ENCODE data around the gene UBL3. TPM values are rescaled to one million over a fixed set of nuclear protein-coding genes. Genes with fewer than 3 reads are reported as not detected.
A peak's percentile ranks its signal among the peaks of the same experiment; 100 is the strongest.

The UBL3 gene
- total RNA-seq, 1 experiment from 2014 or later, result 13.8 TPM

- CTCF ChIA-PET, result no interaction called here
- intact Hi-C loops (cut with micrococcal nuclease; ENCODE audit: unreplicated experiment), result no loop called here
- no peak for TF ChIP-seq CTCF (IDR thresholded peaks at IDR 0.05; ENCODE audit: unreplicated experiment)
- H3K9me3 Mint-ChIP-seq (ENCODE audit: low read depth, unreplicated experiment), result no peaks in the 10 kb centered on the region
- no peak overlapping the region for H3K4me3 Mint-ChIP-seq (ENCODE audit: low read depth, unreplicated experiment)
- no peaks in the 10 kb centered on the region for H3K36me3 Mint-ChIP-seq (ENCODE audit: insufficient read depth, unreplicated experiment)
- DNase-seq, result no peak
- no peaks in the 10 kb centered on the region for H3K27me3 Mint-ChIP-seq (ENCODE audit: unreplicated experiment)
- peaks cover 6% of the 10 kb centered on the region for H3K4me1 Mint-ChIP-seq (ENCODE audit: low read depth, unreplicated experiment)
- no TSS peak for BruUV-seq (replicated peaks)
- H3K27ac Mint-ChIP-seq (ENCODE audit: unreplicated experiment), result no peak overlapping the region
Observed at GRCh38 chr13:29816715-29817114, 33.7 kb downstream of the UBL3 start.

GRCh38 chr13:29815336-29815735, 35.1 kb downstream of the UBL3 start:
- CTCF ChIA-PET, result no interaction called here
- TF ChIP-seq CTCF (IDR thresholded peaks at IDR 0.05; ENCODE audit: unreplicated experiment), result no peak
- H3K27me3 Mint-ChIP-seq (ENCODE audit: unreplicated experiment), result no peaks in the 10 kb centered on the region
- H3K4me3 Mint-ChIP-seq (ENCODE audit: low read depth, unreplicated experiment), result no peak overlapping the region
- DNase-seq, result no peak
- intact Hi-C loops (cut with micrococcal nuclease; ENCODE audit: unreplicated experiment), result no loop called here
- no peaks in the 10 kb centered on the region for H3K9me3 Mint-ChIP-seq (ENCODE audit: low read depth, unreplicated experiment)
- H3K27ac Mint-ChIP-seq (ENCODE audit: unreplicated experiment), result no peak overlapping the region
- BruUV-seq (replicated peaks), result no TSS peak
- H3K36me3 Mint-ChIP-seq (ENCODE audit: insufficient read depth, unreplicated experiment), result no peaks in the 10 kb centered on the region
- peaks cover 18% of the 10 kb centered on the region for H3K4me1 Mint-ChIP-seq (ENCODE audit: low read depth, unreplicated experiment)

- H3K4me1 Mint-ChIP-seq (ENCODE audit: low read depth, unreplicated experiment), result peaks cover 42% of the 10 kb centered on the region
- CTCF ChIA-PET, result no interaction called here
- H3K9me3 Mint-ChIP-seq (ENCODE audit: low read depth, unreplicated experiment), result no peaks in the 10 kb centered on the region
Observed at GRCh38 chr13:29810898-29811297, 39.5 kb downstream of the UBL3 start.

GRCh38 chr13:29810145-29810742, 40.2 kb downstream of the UBL3 start:
- no peak for TF ChIP-seq CTCF (IDR thresholded peaks at IDR 0.05; ENCODE audit: unreplicated experiment)
- no TSS peak for BruUV-seq (replicated peaks)
- CTCF ChIA-PET, result no interaction called here
- H3K36me3 Mint-ChIP-seq (ENCODE audit: insufficient read depth, unreplicated experiment), result no peaks in the 10 kb centered on the region
- no peaks in the 10 kb centered on the region for H3K9me3 Mint-ChIP-seq (ENCODE audit: low read depth, unreplicated experiment)
- H3K27ac Mint-ChIP-seq (ENCODE audit: unreplicated experiment), result no peak overlapping the region
- DNase-seq, result no peak
- peak overlapping the region; percentile 8 for H3K4me3 Mint-ChIP-seq (ENCODE audit: low read depth, unreplicated experiment)
- H3K27me3 Mint-ChIP-seq (ENCODE audit: unreplicated experiment), result no peaks in the 10 kb centered on the region
- peaks cover 42% of the 10 kb centered on the region for H3K4me1 Mint-ChIP-seq (ENCODE audit: low read depth, unreplicated experiment)
- intact Hi-C loops (cut with micrococcal nuclease; ENCODE audit: unreplicated experiment), result no loop called here

More at GRCh38 chr13:29810898-29811297, 39.5 kb downstream of the UBL3 start:
- no peaks in the 10 kb centered on the region for H3K36me3 Mint-ChIP-seq (ENCODE audit: insufficient read depth, unreplicated experiment)
- no peak overlapping the region for H3K4me3 Mint-ChIP-seq (ENCODE audit: low read depth, unreplicated experiment)
- TF ChIP-seq CTCF (IDR thresholded peaks at IDR 0.05; ENCODE audit: unreplicated experiment), result no peak
- H3K27me3 Mint-ChIP-seq (ENCODE audit: unreplicated experiment), result no peaks in the 10 kb centered on the region
- intact Hi-C loops (cut with micrococcal nuclease; ENCODE audit: unreplicated experiment), result no loop called here
- DNase-seq, result no peak
- BruUV-seq (replicated peaks), result no TSS peak
- H3K27ac Mint-ChIP-seq (ENCODE audit: unreplicated experiment), result no peak overlapping the region
